A673 (cell line): Measurements from ENCODE around the gene DNAAF8. TPM values are rescaled to one million over a fixed set of nuclear protein-coding genes. Genes with fewer than 3 reads are reported as not detected.

Experiments used
- BruUV-seq: library from RNA; stranded (reverse); fragments of 400-500 nt; replicated peaks from 2 replicates; lab custom pipeline; 2021; lab: Mats Ljungman, UMichigan
- CTCF ChIA-PET: fragments of 300-600 bp; sonication (Branson Sonifier 250); formaldehyde crosslinking; loops from one replicate; lab custom pipeline; 2022; ENCODE audit warnings: antibody characterized with exemption; lab: Charles Lee
- POLR2A ChIA-PET: fragments of 300-600 bp; sonication (Branson Sonifier 250); formaldehyde crosslinking; loops from one replicate; lab custom pipeline; 2022; ENCODE audit warnings: antibody characterized with exemption; ENCODE audit not compliant: low non-redundant PET; lab: Charles Lee
- DNase-seq: peaks from one replicate; pipeline ENCODE4 v3.0.0-alpha.2; 2015; ENCODE audit warnings: low spot score
- H3K27ac ChIP-seq: fragments of 200-600 bp; sonication (generic); 2 replicates; pipeline ENCODE4 v1.5.1; 2016; ENCODE audit warnings: mixed run types, low read depth, mild to moderate bottlenecking, mixed read lengths, antibody characterized with exemption, low read length; ENCODE audit not compliant: poor library complexity, severe bottlenecking
- H3K27me3 ChIP-seq: fragments of 200-600 bp; sonication (generic); replicated peaks from 2 replicates; pipeline ENCODE4 v1.6.1; 2017; ENCODE audit warnings: mixed run types, low read depth, mild to moderate bottlenecking, mixed read lengths, antibody characterized with exemption, low read length; ENCODE audit not compliant: insufficient read depth, poor library complexity
- H3K36me3 ChIP-seq: fragments of 200-600 bp; sonication (generic); 2 replicates; pipeline ENCODE4 v1.6.1; 2016; ENCODE audit warnings: mixed run types, mild to moderate bottlenecking, mixed read lengths, antibody characterized with exemption, low read length; ENCODE audit not compliant: insufficient read depth, poor library complexity, severe bottlenecking
- H3K4me1 ChIP-seq: fragments of 200-600 bp; sonication (generic); 2 replicates; pipeline ENCODE4 v1.6.1; 2017; ENCODE audit warnings: mixed run types, mild to moderate bottlenecking, mixed read lengths, antibody characterized with exemption, low read length; ENCODE audit not compliant: insufficient read depth, poor library complexity, severe bottlenecking
- H3K4me3 ChIP-seq: fragments of 200-600 bp; sonication (generic); 2 replicates; pipeline ENCODE4 v1.5.1; 2016; ENCODE audit warnings: low read depth, mixed run types, mild to moderate bottlenecking, mixed read lengths, low read length; ENCODE audit not compliant: poor library complexity, severe bottlenecking
- H3K9me3 ChIP-seq: fragments of 200-600 bp; sonication (generic); 2 replicates; pipeline ENCODE4 v1.6.1; 2016; ENCODE audit warnings: mixed run types, low read depth, mild to moderate bottlenecking, mixed read lengths, antibody characterized with exemption, low read length; ENCODE audit not compliant: poor library complexity, severe bottlenecking
- EZH2 ChIP-seq: fragments of 200-600 bp; sonication (generic); IDR thresholded peaks from 2 replicates; pipeline ENCODE4 v1.6.1; 2017; ENCODE audit warnings: borderline replicate concordance, low read depth, mild to moderate bottlenecking, mixed read lengths, antibody characterized with exemption, low read length; ENCODE audit not compliant: poor library complexity, severe bottlenecking
- intact Hi-C: fragments of 100-400 bp; cut with micrococcal nuclease; formaldehyde crosslinking; loops from one replicate; pipeline ENCODE4 v1.10.0; 2022; ENCODE audit not compliant: unreplicated experiment
- total RNA-seq: library from RNA; stranded (reverse); gene quantifications from 2 replicates; pipeline ENCODE4 v1.2.3, GENCODE V29; 2021
- TF ChIP-seq, protein P1 (sequence below): fragments of 300-800, 200-600 bp; sonication (generic); conservative IDR thresholded peaks from 2 replicates; pipeline ENCODE4 v1.5.1; 2017; ENCODE audit warnings: low read depth, mild to moderate bottlenecking, antibody characterized with exemption, low read length, moderate library complexity, mixed read lengths

The DNAAF8 gene
- total RNA-seq, 1 experiment from 2014 or later: 0.15 TPM

- Histone ChIP-seq H3K9me3 (no peaks in the 10 kb centered on the region), H3K27me3 (no peaks in the 10 kb centered on the region), H3K27ac (no peak overlapping the region), H3K36me3 (peaks cover 41% of the 10 kb centered on the region), H3K4me3 (no peak overlapping the region), H3K4me1 (no peaks in the 10 kb centered on the region)
- ChIA-PET CTCF (no interaction called here), POLR2A (no interaction called here)
- intact Hi-C loops: loop anchor here (10.0 kb wide), 1 partner anchor 256 kb away; the partner anchor contains the start of gene SEC14L5
- BruUV-seq: no TSS peak
- TF ChIP-seq, protein P1, sequence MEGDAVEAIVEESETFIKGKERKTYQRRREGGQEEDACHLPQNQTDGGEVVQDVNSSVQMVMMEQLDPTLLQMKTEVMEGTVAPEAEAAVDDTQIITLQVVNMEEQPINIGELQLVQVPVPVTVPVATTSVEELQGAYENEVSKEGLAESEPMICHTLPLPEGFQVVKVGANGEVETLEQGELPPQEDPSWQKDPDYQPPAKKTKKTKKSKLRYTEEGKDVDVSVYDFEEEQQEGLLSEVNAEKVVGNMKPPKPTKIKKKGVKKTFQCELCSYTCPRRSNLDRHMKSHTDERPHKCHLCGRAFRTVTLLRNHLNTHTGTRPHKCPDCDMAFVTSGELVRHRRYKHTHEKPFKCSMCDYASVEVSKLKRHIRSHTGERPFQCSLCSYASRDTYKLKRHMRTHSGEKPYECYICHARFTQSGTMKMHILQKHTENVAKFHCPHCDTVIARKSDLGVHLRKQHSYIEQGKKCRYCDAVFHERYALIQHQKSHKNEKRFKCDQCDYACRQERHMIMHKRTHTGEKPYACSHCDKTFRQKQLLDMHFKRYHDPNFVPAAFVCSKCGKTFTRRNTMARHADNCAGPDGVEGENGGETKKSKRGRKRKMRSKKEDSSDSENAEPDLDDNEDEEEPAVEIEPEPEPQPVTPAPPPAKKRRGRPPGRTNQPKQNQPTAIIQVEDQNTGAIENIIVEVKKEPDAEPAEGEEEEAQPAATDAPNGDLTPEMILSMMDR: no peak
- TF ChIP-seq EZH2: no peak
- no peak for DNase-seq
Measured at GRCh38 chr16:4699046-4699556, 35.2 kb upstream of the DNAAF8 start.

- no peak for DNase-seq
- POLR2A ChIA-PET: no interaction called here
- Histone ChIP-seq H3K9me3 (no peaks in the 10 kb centered on the region), H3K27me3 (no peaks in the 10 kb centered on the region), H3K4me3 (no peak overlapping the region), H3K27ac (no peak overlapping the region), H3K36me3 (peaks cover 46% of the 10 kb centered on the region), H3K4me1 (no peaks in the 10 kb centered on the region)
- intact Hi-C loops: no loop called here
- no peak for TF ChIP-seq EZH2
- TF ChIP-seq, protein P1: no peak
- BruUV-seq: no TSS peak
- CTCF ChIA-PET: no interaction called here
Measured at GRCh38 chr16:4700380-4700996, 33.8 kb upstream of the DNAAF8 start.

DNA sequence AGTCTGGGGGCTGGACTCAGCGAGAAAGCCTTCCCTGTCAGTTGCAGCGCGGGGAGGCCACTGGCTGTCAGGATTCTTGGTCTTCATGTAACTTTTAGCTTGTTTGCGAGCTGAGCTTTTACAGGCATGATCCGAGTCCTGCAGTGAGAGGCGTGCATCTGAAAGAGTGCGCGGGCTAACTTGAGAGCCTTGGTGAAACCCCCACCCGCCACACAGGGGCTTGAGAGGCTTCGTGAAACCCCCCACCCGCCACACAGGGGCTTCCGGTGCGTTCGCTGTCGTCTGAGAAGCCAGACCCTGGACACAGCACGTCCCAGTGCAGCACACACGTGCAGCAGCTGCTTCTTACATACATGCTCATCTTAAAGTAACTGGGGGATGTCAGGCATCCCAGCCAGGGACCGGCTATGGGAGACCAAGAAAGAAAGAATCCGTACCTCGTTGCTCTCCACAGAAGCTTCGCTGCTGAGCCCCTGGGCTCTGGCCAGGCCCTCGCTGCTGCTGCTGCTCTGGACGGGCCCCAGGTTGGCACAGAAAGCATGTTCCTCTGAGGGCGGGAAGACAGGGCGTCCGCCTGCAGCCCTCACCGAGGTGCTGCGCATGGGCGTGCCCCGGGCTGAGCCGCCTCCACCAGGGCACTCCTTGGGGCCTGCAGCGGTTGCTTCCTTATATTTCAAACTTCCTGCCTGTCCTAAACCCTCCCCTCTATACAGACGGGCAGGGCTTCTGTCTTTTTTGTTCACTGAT, 33.2 kb upstream of the DNAAF8 start:
- Histone ChIP-seq H3K4me1 (no peaks in the 10 kb centered on the region), H3K4me3 (no peak overlapping the region), H3K27ac (no peak overlapping the region), H3K9me3 (no peaks in the 10 kb centered on the region), H3K36me3 (peaks cover 46% of the 10 kb centered on the region), H3K27me3 (no peaks in the 10 kb centered on the region)
- BruUV-seq: no TSS peak
- ChIA-PET CTCF (no interaction called here), POLR2A (no interaction called here)
- intact Hi-C loops: no loop called here
- TF ChIP-seq, protein P1: no peak
- TF ChIP-seq EZH2: no peak
- no peak for DNase-seq
